PC-3 (cell line): Measurements from ENCODE around the gene GINM1. TPM values are rescaled to one million over a fixed set of nuclear protein-coding genes. Genes with fewer than 3 reads are reported as not detected.

Experiments used
- ATAC-seq: fragments of 200-7000 bp; cut with Tn5 transposase; 2 replicates; pipeline ENCODE4 v1.9.1; 2020; ENCODE audit warnings: mild to moderate bottlenecking, moderate library complexity
- BruUV-seq: library from RNA; stranded (reverse); fragments of 400-500 nt; replicated peaks from 2 replicates; lab custom pipeline; 2021; lab: Mats Ljungman, UMichigan
- CTCF ChIA-PET: fragments of 300-600 bp; sonication (Branson Sonifier 250); formaldehyde crosslinking; loops from one replicate; lab custom pipeline; 2022; ENCODE audit warnings: antibody characterized with exemption; lab: Charles Lee
- POLR2A ChIA-PET: fragments of 300-600 bp; sonication (Branson Sonifier 250); formaldehyde crosslinking; loops from one replicate; lab custom pipeline; 2022; ENCODE audit warnings: antibody characterized with exemption; ENCODE audit not compliant: unreplicated experiment; lab: Charles Lee
- DNase-seq: peaks from one replicate; pipeline ENCODE4 v3.0.0-alpha.2; 2015
- H2AFZ ChIP-seq: fragments of 300-600 bp; sonication (generic); 2 replicates; pipeline ENCODE4 v1.6.0; 2016; ENCODE audit warnings: antibody characterized with exemption, low read length
- H3F3A ChIP-seq: fragments of 300-600 bp; sonication (generic); one replicate; pipeline ENCODE4 v1.6.0; 2017; ENCODE audit warnings: antibody characterized with exemption, low read length, control low read depth, mild to moderate bottlenecking; ENCODE audit not compliant: unreplicated experiment
- H3K27ac ChIP-seq: fragments of 300-600 bp; sonication (generic); 2 replicates; pipeline ENCODE4 v1.5.1; 2016; ENCODE audit warnings: mild to moderate bottlenecking, low read length
- H3K27me3 ChIP-seq: fragments of 300-600 bp; sonication (generic); 2 replicates; pipeline ENCODE4 v1.6.1; 2016; ENCODE audit warnings: low read length, mixed read lengths
- H3K36me3 ChIP-seq: fragments of 300-600 bp; sonication (generic); 2 replicates; pipeline ENCODE4 v1.6.1; 2016; ENCODE audit warnings: low read depth, mixed run types, low read length, mixed read lengths
- H3K4me1 ChIP-seq: fragments of 300-600 bp; sonication (generic); 2 replicates; pipeline ENCODE4 v1.5.1; 2016; ENCODE audit warnings: low read length; ENCODE audit not compliant: insufficient read depth
- H3K4me2 ChIP-seq: fragments of 300-600 bp; sonication (generic); 2 replicates; pipeline ENCODE4 v1.6.0; 2016; ENCODE audit warnings: low read length
- H3K4me3 ChIP-seq: fragments of 300-600 bp; sonication (generic); 2 replicates; pipeline ENCODE4 v1.5.1; 2016; ENCODE audit warnings: mild to moderate bottlenecking, low read length, mixed read lengths
- H3K79me2 ChIP-seq: fragments of 300-600 bp; sonication (generic); 2 replicates; pipeline ENCODE4 v1.6.1; 2017; ENCODE audit warnings: low read length, mixed read lengths
- H3K9ac ChIP-seq: fragments of 300-600 bp; sonication (generic); 2 replicates; pipeline ENCODE4 v1.6.0; 2016; ENCODE audit warnings: mild to moderate bottlenecking, low read length
- H3K9me2 ChIP-seq: fragments of 300-600 bp; sonication (generic); replicated peaks from 2 replicates; pipeline ENCODE4 v1.6.1; 2016; ENCODE audit warnings: mixed run types, low read length, mixed read lengths
- H3K9me3 ChIP-seq: fragments of 300-600 bp; sonication (generic); 2 replicates; pipeline ENCODE4 v1.6.1; 2016; ENCODE audit warnings: low read length, mixed read lengths
- H4K20me1 ChIP-seq: fragments of 300-600 bp; sonication (generic); 2 replicates; pipeline ENCODE4 v1.6.1; 2016; ENCODE audit warnings: low read length, mixed read lengths
- EZH2 ChIP-seq: fragments of 300-600 bp; sonication (generic); IDR thresholded peaks from one replicate; pipeline ENCODE4 v1.6.1; 2017; ENCODE audit warnings: antibody characterized with exemption, mild to moderate bottlenecking, low read length; ENCODE audit not compliant: unreplicated experiment
- EZH2phosphoT487 ChIP-seq: fragments of 300-600 bp; sonication (generic); IDR thresholded peaks from 2 replicates; pipeline ENCODE4 v1.6.1; 2018; ENCODE audit warnings: mild to moderate bottlenecking, antibody characterized with exemption, low read length, borderline replicate concordance
- intact Hi-C: fragments of 100-400 bp; cut with micrococcal nuclease; formaldehyde crosslinking; loops from 2 replicates; pipeline ENCODE4 v1.9.0; 2023
- total RNA-seq: library from RNA; depleted of rRNA; stranded (reverse); fragments of >200 nt; gene quantifications from 2 replicates; pipeline ENCODE4 v1.2.3, GENCODE V29; 2014; rRNA removed
- TF ChIP-seq, protein P1 (sequence below): fragments of 300-600 bp; sonication (generic); conservative IDR thresholded peaks from 2 replicates; pipeline ENCODE4 v1.5.1; 2017; ENCODE audit warnings: antibody characterized with exemption, low read depth, mild to moderate bottlenecking, low read length

Gene GINM1
- total RNA-seq, 1 experiment from 2014 or later: 19.2 TPM

DNA sequence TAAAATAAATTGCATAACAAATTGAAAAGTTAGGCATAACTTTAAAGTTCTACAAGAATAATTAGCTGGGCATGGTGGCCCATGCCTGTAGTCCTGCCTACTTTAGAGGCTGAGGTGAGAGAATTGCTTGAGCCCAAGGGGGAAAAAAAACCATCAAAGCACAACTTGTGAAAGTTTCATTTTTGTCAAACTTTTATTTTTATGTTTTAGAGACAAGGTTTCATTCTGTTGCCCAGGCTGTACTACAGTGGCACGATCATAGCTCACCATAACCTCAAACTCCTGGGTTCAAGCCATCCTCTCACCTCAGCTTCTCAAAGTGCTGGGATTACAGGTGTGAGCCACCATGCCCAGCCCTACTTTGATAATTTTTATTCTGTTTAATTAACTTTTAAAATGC, 68.1 kb downstream of the GINM1 start:
- BruUV-seq: no TSS peak
- no peaks in the 10 kb centered on the region for H3F3A ChIP-seq
- ChIA-PET CTCF (no interaction called here), POLR2A (no interaction called here)
- no peaks in the 10 kb centered on the region for H3K79me2 ChIP-seq
- TF ChIP-seq EZH2 (no peak), EZH2phosphoT487 (no peak)
- TF ChIP-seq, protein P1, sequence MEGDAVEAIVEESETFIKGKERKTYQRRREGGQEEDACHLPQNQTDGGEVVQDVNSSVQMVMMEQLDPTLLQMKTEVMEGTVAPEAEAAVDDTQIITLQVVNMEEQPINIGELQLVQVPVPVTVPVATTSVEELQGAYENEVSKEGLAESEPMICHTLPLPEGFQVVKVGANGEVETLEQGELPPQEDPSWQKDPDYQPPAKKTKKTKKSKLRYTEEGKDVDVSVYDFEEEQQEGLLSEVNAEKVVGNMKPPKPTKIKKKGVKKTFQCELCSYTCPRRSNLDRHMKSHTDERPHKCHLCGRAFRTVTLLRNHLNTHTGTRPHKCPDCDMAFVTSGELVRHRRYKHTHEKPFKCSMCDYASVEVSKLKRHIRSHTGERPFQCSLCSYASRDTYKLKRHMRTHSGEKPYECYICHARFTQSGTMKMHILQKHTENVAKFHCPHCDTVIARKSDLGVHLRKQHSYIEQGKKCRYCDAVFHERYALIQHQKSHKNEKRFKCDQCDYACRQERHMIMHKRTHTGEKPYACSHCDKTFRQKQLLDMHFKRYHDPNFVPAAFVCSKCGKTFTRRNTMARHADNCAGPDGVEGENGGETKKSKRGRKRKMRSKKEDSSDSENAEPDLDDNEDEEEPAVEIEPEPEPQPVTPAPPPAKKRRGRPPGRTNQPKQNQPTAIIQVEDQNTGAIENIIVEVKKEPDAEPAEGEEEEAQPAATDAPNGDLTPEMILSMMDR: no peak
- H3K4me1 ChIP-seq: no peaks in the 10 kb centered on the region
- no peak overlapping the region for H3K27ac ChIP-seq
- no peak overlapping the region for H3K4me2 ChIP-seq
- H2AFZ ChIP-seq: no peak overlapping the region
- H3K36me3 ChIP-seq: no peaks in the 10 kb centered on the region
- DNase-seq (no peak), ATAC-seq (no peak)
- no peak overlapping the region for H3K9ac ChIP-seq
- H3K27me3 ChIP-seq: no peaks in the 10 kb centered on the region
- intact Hi-C loops: no loop called here
- no peak overlapping the region for H3K4me3 ChIP-seq
- H4K20me1 ChIP-seq: no peaks in the 10 kb centered on the region
- H3K9me2 ChIP-seq: no peaks in the 10 kb centered on the region
- H3K9me3 ChIP-seq: no peaks in the 10 kb centered on the region

DNA sequence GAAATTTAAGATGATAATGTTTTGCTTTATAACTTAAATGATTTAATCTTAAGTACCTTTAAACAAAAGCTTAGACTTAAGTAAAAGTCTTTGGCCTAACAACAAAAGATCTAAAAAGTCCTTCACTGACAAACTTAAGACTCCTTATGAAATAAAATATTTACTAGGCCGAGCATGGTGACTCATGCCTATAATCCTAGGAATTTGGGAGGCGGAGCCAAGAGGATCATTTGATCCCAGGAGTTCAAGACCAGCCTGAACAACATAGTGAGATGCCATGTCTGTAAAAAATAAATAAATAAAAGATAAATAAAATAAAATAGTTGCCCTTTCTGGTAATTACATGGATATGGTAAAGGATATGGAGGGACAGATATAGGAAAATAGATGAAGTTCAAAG, 69.9 kb downstream of the GINM1 start:
- Histone ChIP-seq H3K9me3 (no peaks in the 10 kb centered on the region), H3F3A (no peaks in the 10 kb centered on the region), H3K4me2 (no peak overlapping the region), H3K27ac (no peak overlapping the region), H2AFZ (no peak overlapping the region), H3K4me1 (no peaks in the 10 kb centered on the region), H4K20me1 (no peaks in the 10 kb centered on the region), H3K36me3 (no peaks in the 10 kb centered on the region), H3K9ac (no peak overlapping the region), H3K9me2 (no peaks in the 10 kb centered on the region), H3K79me2 (no peaks in the 10 kb centered on the region), H3K4me3 (no peak overlapping the region), H3K27me3 (no peaks in the 10 kb centered on the region)
- TF ChIP-seq EZH2phosphoT487: no peak
- TF ChIP-seq, protein P1: no peak
- no peak for TF ChIP-seq EZH2
- DNase-seq (peak; percentile 69), ATAC-seq (peak; percentile 54)
- POLR2A ChIA-PET: no interaction called here
- CTCF ChIA-PET: no interaction called here
- BruUV-seq: no TSS peak
- intact Hi-C loops: no loop called here

Other genes starting within 250 kb of the GINM1 start
- 14.7 and 18.5 TPM in 2 replicates for gene TAB2, start 248.7 kb upstream of the GINM1 start, total RNA-seq
- 0.69 TPM in 1 of 2 replicates, not detected in the other for gene SUMO4, start 166.1 kb upstream of the GINM1 start, total RNA-seq
- gene ZC3H12D, start 81.4 kb upstream of the GINM1 start, total RNA-seq: not detected in 2 replicates
- 11.1 and 12.8 TPM in 2 replicates for gene PPIL4, start 20.3 kb upstream of the GINM1 start, total RNA-seq
- gene KATNA1, start 82.3 kb downstream of the GINM1 start, total RNA-seq: 11.4 and 18.1 TPM in 2 replicates
- gene LATS1, start 151.7 kb downstream of the GINM1 start, total RNA-seq: 9.2 and 9.7 TPM in 2 replicates
- 19.2 and 25.5 TPM in 2 replicates for gene NUP43, start 180.2 kb downstream of the GINM1 start, total RNA-seq
- gene PCMT1, start 183.4 kb downstream of the GINM1 start, total RNA-seq: 122 and 158 TPM in 2 replicates